ENCODE data around the gene KRT80. TPM values are rescaled to one million over a fixed set of nuclear protein-coding genes. Genes with fewer than 3 reads are reported as not detected.

The KRT80 gene
- polyA plus RNA-seq, 1 donor = 7.0 TPM

- no peak for DNase-seq (ENCODE audit: low read depth)
These were observed 10.7 kb downstream of the KRT80 start for GRCh38 chr12:52180971-52181628.

- no peak for DNase-seq (ENCODE audit: low read depth)
These were observed 12.3 kb downstream of the KRT80 start for GRCh38 chr12:52179396-52179973.

GRCh38 chr12:52178984-52179383 is 12.8 kb downstream of the KRT80 start:
- no peak for DNase-seq (ENCODE audit: low read depth)

GRCh38 chr12:52178443-52178842 is 13.4 kb downstream of the KRT80 start:
- no peak for DNase-seq (ENCODE audit: low read depth)

- DNase-seq (ENCODE audit: low read depth) = no peak
These were observed 16.2 kb downstream of the KRT80 start for GRCh38 chr12:52175371-52176350.

GRCh38 chr12:52173526-52173925 is 18.3 kb downstream of the KRT80 start:
- no peak for DNase-seq (ENCODE audit: low read depth)

GRCh38 chr12:52172956-52173355 is 18.9 kb downstream of the KRT80 start:
- no peak for DNase-seq (ENCODE audit: low read depth)

- DNase-seq (ENCODE audit: low read depth) = no peak
These were observed 19.8 kb downstream of the KRT80 start for GRCh38 chr12:52171950-52172512.

- DNase-seq (ENCODE audit: low read depth) = no peak
These were observed 21.0 kb downstream of the KRT80 start for GRCh38 chr12:52170827-52171226.

GRCh38 chr12:52169886-52170285 is 21.9 kb downstream of the KRT80 start:
- DNase-seq (ENCODE audit: low read depth) = no peak

GRCh38 chr12:52168019-52168717 is 23.6 kb downstream of the KRT80 start:
- DNase-seq (ENCODE audit: low read depth) = no peak

- no peak for DNase-seq (ENCODE audit: low read depth)
These were observed 24.3 kb downstream of the KRT80 start for GRCh38 chr12:52167526-52167925.

GRCh38 chr12:52166672-52167071 is 25.1 kb downstream of the KRT80 start:
- no peak for DNase-seq (ENCODE audit: low read depth)

- no peak for DNase-seq (ENCODE audit: low read depth)
These were observed 26.5 kb downstream of the KRT80 start for GRCh38 chr12:52165096-52165855.

GRCh38 chr12:52164624-52165023 is 27.2 kb downstream of the KRT80 start:
- no peak for DNase-seq (ENCODE audit: low read depth)

- peak; percentile 39 for DNase-seq (ENCODE audit: low read depth)
These were observed 28.8 kb downstream of the KRT80 start for GRCh38 chr12:52162981-52163380.

GRCh38 chr12:52160200-52160599 is 31.6 kb downstream of the KRT80 start:
- no peak for DNase-seq (ENCODE audit: low read depth)

GRCh38 chr12:52157566-52158150 is 34.2 kb downstream of the KRT80 start:
- no peak for DNase-seq (ENCODE audit: low read depth)

GRCh38 chr12:52156757-52157565 is 34.9 kb downstream of the KRT80 start:
- no peak for DNase-seq (ENCODE audit: low read depth)

- no peak for DNase-seq (ENCODE audit: low read depth)
These were observed 35.5 kb downstream of the KRT80 start for GRCh38 chr12:52156311-52156710.
